Trophoblast cell (in vitro differentiated cells and primary cell): Measurements from ENCODE around the gene KSR1.
"Not testable (repeated sequence)": the region's sequence is repeated elsewhere in the genome, so short reads cannot be mapped to it uniquely, and the experiment has no call there.

Source experiments
- DNase-seq, 2 donors: peaks; one replicate each; pipeline ENCODE4 v3.0.0-alpha.2; 2016
- H2AFZ ChIP-seq: 2 replicates; pipeline ENCODE4 v1.6.1; 2013; ENCODE audit warnings: low read length, moderate library complexity, mild to moderate bottlenecking; ENCODE audit not compliant: insufficient read depth, poor library complexity
- H2AK5ac ChIP-seq: 2 replicates; pipeline ENCODE4 v1.6.1; 2013; ENCODE audit warnings: mild to moderate bottlenecking, low read length
- H2BK120ac ChIP-seq: 2 replicates; pipeline ENCODE4 v1.6.1; 2013; ENCODE audit warnings: low read length, mild to moderate bottlenecking, moderate library complexity; ENCODE audit not compliant: insufficient read depth, poor library complexity
- H2BK12ac ChIP-seq: 2 replicates; pipeline ENCODE4 v1.6.1; 2013; ENCODE audit warnings: mild to moderate bottlenecking, low read length, moderate library complexity
- H2BK5ac ChIP-seq: 2 replicates; pipeline ENCODE4 v1.6.1; 2013; ENCODE audit warnings: low read length, low read depth, moderate library complexity, mild to moderate bottlenecking; ENCODE audit not compliant: poor library complexity
- H3K14ac ChIP-seq: 2 replicates; pipeline ENCODE4 v1.6.1; 2013; ENCODE audit warnings: mild to moderate bottlenecking, low read length
- H3K18ac ChIP-seq: 2 replicates; pipeline ENCODE4 v1.6.1; 2013; ENCODE audit warnings: mild to moderate bottlenecking, low read length
- H3K23ac ChIP-seq: 2 replicates; pipeline ENCODE4 v1.6.1; 2013; ENCODE audit warnings: low read length
- H3K27ac ChIP-seq: 2 replicates; pipeline ENCODE4 v1.5.1; 2013; ENCODE audit warnings: low read depth, mild to moderate bottlenecking, inconsistent platforms, low read length, moderate library complexity
- H3K27me3 ChIP-seq: 2 replicates; pipeline ENCODE4 v1.6.1; 2013; ENCODE audit warnings: inconsistent platforms, mild to moderate bottlenecking, low read length, moderate library complexity; ENCODE audit not compliant: insufficient read depth
- H3K36me3 ChIP-seq, 2 experiments: 1 replicate in 1 of 2; 2 replicates in 1 of 2; pipeline ENCODE4 v1.6.1; 2013; ENCODE audit warnings: low read length in 2 of 2, mild to moderate bottlenecking in 2 of 2, moderate library complexity in 1 of 2; ENCODE audit not compliant: insufficient read depth in 2 of 2, control insufficient read depth in 1 of 2
- H3K4ac ChIP-seq: 2 replicates; pipeline ENCODE4 v1.6.1; 2013; ENCODE audit warnings: low read depth, mild to moderate bottlenecking, low read length, moderate library complexity
- H3K4me1 ChIP-seq, 2 experiments: 1 replicate in 1 of 2; 2 replicates in 1 of 2; pipeline ENCODE4 v1.6.1; 2013; ENCODE audit warnings: low read length in 2 of 2, mild to moderate bottlenecking in 2 of 2, moderate library complexity in 1 of 2; ENCODE audit not compliant: insufficient read depth in 2 of 2, control insufficient read depth in 1 of 2
- H3K4me2 ChIP-seq: 2 replicates; pipeline ENCODE4 v1.6.1; 2013; ENCODE audit warnings: inconsistent platforms, mild to moderate bottlenecking, low read length, moderate library complexity
- H3K4me3 ChIP-seq: 2 replicates; pipeline ENCODE4 v1.5.1; 2013; ENCODE audit warnings: mild to moderate bottlenecking, low read depth, low read length, inconsistent platforms
- H3K79me1 ChIP-seq: one replicate; pipeline ENCODE4 v1.6.1; 2013; ENCODE audit warnings: low read length
- H3K79me2 ChIP-seq: 2 replicates; pipeline ENCODE4 v1.6.1; 2013; ENCODE audit warnings: low read length, mild to moderate bottlenecking; ENCODE audit not compliant: control insufficient read depth, insufficient read depth, poor library complexity
- H3K9ac ChIP-seq: 2 replicates; pipeline ENCODE4 v1.6.1; 2013; ENCODE audit warnings: mild to moderate bottlenecking, low read length
- H3K9me3 ChIP-seq: 2 replicates; pipeline ENCODE4 v1.6.1; 2013; ENCODE audit warnings: low read depth, mild to moderate bottlenecking, control low read depth, inconsistent platforms, low read length; ENCODE audit not compliant: insufficient read depth
- H4K12ac ChIP-seq: 2 replicates; pipeline ENCODE4 v1.6.1; 2013; ENCODE audit warnings: low read depth, mild to moderate bottlenecking, low read length, moderate library complexity
- H4K8ac ChIP-seq: 2 replicates; pipeline ENCODE4 v1.6.1; 2013; ENCODE audit warnings: low read depth, mild to moderate bottlenecking, low read length, moderate library complexity
- H4K91ac ChIP-seq: one replicate; pipeline ENCODE4 v1.6.1; 2013; ENCODE audit warnings: low read depth, mild to moderate bottlenecking, low read length, moderate library complexity
- WGBS: extraction: QIAGEN DNeasy Blood & Tissue Kit; methylation state at CpG from one replicate; pipeline ENCODE4 v1.1.7; 2013; ENCODE audit warnings: missing lambda C conversion rate; ENCODE audit not compliant: insufficient read length, insufficient coverage; ENCODE audit errors: extremely low coverage; 5-methylcytosine and 5-hydroxymethylcytosine counted together

The KSR1 gene

DNA sequence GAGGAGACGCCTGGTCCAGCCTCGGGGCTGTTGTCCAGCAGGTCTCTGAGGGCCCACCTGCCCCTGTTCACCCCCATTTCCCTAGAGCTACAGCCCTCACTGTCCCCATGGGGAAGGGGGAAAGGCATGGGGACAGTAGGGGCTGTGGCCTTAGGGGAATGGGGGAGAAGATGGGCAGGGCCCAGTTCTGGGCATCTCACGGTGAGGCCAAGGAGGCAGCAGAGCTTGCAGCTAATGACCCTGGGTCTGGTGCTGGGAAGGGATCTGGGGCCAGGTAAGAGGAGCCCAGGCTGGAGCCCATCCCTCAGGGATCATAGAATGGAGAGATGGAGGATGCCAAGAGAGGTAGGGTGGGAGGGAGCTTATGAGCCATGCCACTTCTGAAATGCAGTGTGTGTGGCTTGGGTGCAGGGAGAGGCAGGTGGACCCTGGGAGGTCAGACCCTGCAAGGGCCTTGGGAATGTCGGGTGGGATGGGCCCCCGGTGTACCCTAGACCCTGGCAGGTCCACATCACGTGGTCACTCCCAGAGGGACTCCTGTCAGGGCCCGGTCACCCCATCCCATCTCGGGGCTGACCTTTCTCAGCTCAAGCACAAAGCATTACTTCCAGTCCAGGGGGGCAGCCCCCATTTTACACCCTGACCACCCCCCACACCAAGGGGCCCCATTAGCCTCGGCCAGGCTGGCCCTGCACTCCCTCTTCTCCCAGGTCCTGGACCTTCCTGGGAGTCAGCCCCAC lies 35.9 kb upstream of the KSR1 start:
- Histone ChIP-seq H3K27me3 (no peaks in the 10 kb centered on the region), H2BK120ac (no peak overlapping the region), H2BK5ac (no peak overlapping the region), H3K4me1 (no peaks in the 10 kb centered on the region), H3K79me2 (no peaks in the 10 kb centered on the region), H2AFZ (no peak overlapping the region), H3K27ac (no peak overlapping the region), H3K23ac (no peak overlapping the region), H3K9me3 (no peaks in the 10 kb centered on the region), H2AK5ac (no peak overlapping the region), H3K4me3 (no peak overlapping the region), H3K14ac (no peak overlapping the region), H3K79me1 (no peaks in the 10 kb centered on the region), H3K18ac (no peak overlapping the region), H4K8ac (no peak overlapping the region), H3K4me2 (no peak overlapping the region), H3K36me3 (no peaks in the 10 kb centered on the region), H4K12ac (no peak overlapping the region), H3K9ac (no peak overlapping the region), H4K91ac (no peak overlapping the region), H2BK12ac (no peak overlapping the region), H3K4ac (no peak overlapping the region)
- no peak for DNase-seq
- no CpG with 5 or more reads among the region's 9 CpGs for WGBS

DNA sequence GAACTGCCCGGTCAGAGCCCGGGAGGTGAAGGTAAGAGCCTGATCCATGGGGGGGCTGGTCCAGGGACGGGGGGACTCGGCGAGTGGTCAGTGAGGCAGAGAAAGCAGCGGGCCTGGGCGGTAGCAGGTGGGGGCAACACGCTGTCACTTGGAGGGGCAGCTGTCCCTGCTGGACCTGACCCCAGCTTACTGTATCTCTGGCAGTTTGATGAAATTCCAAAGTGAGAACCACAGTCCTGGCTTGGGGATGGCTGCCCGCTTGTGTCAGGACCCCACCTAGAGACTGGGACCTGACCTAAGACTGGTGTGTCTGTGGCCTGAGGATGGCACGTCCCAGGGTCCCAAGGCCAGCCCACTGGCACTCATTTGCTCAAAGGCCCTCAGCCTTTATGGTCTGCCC lies 35.1 kb upstream of the KSR1 start:
- no peak overlapping the region for H2BK12ac ChIP-seq
- H4K91ac ChIP-seq: no peak overlapping the region
- no peak overlapping the region for H3K9ac ChIP-seq
- H2AK5ac ChIP-seq: no peak overlapping the region
- no peaks in the 10 kb centered on the region for H3K27me3 ChIP-seq
- H3K79me1 ChIP-seq: no peaks in the 10 kb centered on the region
- H3K79me2 ChIP-seq: no peaks in the 10 kb centered on the region
- H3K23ac ChIP-seq: no peak overlapping the region
- no peak overlapping the region for H4K8ac ChIP-seq
- H4K12ac ChIP-seq: no peak overlapping the region
- DNase-seq: no peak
- no peak overlapping the region for H3K4me3 ChIP-seq
- no peak overlapping the region for H3K14ac ChIP-seq
- no peaks in the 10 kb centered on the region for H3K9me3 ChIP-seq
- H2BK5ac ChIP-seq: no peak overlapping the region
- H2BK120ac ChIP-seq: no peak overlapping the region
- no peak overlapping the region for H3K4ac ChIP-seq
- no peak overlapping the region for H3K4me2 ChIP-seq
- H3K18ac ChIP-seq: no peak overlapping the region
- H3K4me1 ChIP-seq: no peaks in the 10 kb centered on the region
- WGBS: no CpG with 5 or more reads among the region's 10 CpGs
- H3K27ac ChIP-seq: no peak overlapping the region
- no peaks in the 10 kb centered on the region for H3K36me3 ChIP-seq
- no peak overlapping the region for H2AFZ ChIP-seq

DNA sequence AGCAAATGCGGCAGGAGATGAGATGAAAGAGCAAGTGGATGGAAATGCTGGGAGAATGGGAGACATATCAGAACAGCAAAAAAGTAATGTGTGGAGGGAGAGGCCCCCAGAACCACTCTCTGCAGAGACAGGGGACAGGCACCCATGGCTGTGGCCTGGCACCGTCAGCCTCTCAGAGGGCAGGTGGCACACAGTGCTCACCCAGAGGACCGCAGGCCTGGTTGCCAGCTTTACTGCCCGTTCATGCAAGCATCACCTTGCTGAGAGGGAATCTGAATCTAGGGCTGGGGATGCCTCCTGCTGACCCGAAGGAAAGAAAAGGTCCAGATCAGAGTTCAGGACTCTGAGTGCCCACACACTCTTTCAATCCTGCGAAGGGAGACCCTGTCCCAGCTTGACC lies 34.6 kb upstream of the KSR1 start:
- H2AFZ ChIP-seq, H3K18ac ChIP-seq, H3K4me2 ChIP-seq, H3K4me3 ChIP-seq, H3K4ac ChIP-seq, H3K9ac ChIP-seq, H3K79me1 ChIP-seq, H2BK12ac ChIP-seq, H2BK120ac ChIP-seq, H3K27ac ChIP-seq, H3K9me3 ChIP-seq, H3K23ac ChIP-seq, H3K79me2 ChIP-seq, DNase-seq, H2BK5ac ChIP-seq, H3K36me3 ChIP-seq, H3K27me3 ChIP-seq, H3K14ac ChIP-seq, H3K4me1 ChIP-seq, H2AK5ac ChIP-seq, H4K12ac ChIP-seq, H4K91ac ChIP-seq, H4K8ac ChIP-seq: not testable (repeated sequence)
- WGBS: no CpG with 5 or more reads among the region's 6 CpGs

DNA sequence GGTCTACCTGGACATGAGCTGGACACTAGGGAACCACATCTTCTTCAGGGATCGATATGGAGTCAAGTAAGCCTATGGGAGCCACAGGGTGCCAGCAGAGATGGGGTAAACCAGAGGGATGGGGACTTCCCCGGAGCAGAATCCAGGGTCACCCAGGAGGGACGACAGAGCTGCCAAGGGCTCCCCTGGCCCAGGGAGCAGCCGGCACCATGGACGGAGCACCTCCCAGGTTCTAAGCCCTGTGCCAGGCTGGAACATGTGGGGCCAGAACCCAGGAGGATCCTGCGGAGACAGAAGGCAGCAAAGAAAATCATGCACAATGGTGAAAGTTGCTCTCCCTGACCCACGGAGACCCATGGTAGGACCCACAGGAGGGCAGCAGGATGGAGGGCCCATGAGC lies 33.6 kb upstream of the KSR1 start:
- Histone ChIP-seq H3K4me1 (no peaks in the 10 kb centered on the region), H4K12ac (no peak overlapping the region), H2AK5ac (no peak overlapping the region), H3K18ac (no peak overlapping the region), H3K4ac (no peak overlapping the region), H3K79me1 (no peaks in the 10 kb centered on the region), H3K9me3 (peaks cover 2% of the 10 kb centered on the region), H3K27me3 (no peaks in the 10 kb centered on the region), H3K27ac (no peak overlapping the region), H3K9ac (no peak overlapping the region), H3K36me3 (no peaks in the 10 kb centered on the region), H3K23ac (no peak overlapping the region), H4K8ac (no peak overlapping the region), H2BK120ac (no peak overlapping the region), H4K91ac (no peak overlapping the region), H2BK5ac (no peak overlapping the region), H3K14ac (no peak overlapping the region), H2BK12ac (no peak overlapping the region), H3K4me3 (no peak overlapping the region), H3K4me2 (no peak overlapping the region), H3K79me2 (no peaks in the 10 kb centered on the region), H2AFZ (no peak overlapping the region)
- no CpG with 5 or more reads among the region's 7 CpGs for whole genome bisulfite sequencing
- no peak for DNase-seq
